T-helper 1 cell treated with Interleukin-12 subunit alpha and Interleukin-12 subunit beta and Interleukin-4 antibody, amounts not matched to agents 30 μg/mL and 1 μg/mL, for 36 hours (primary cell): Measurements from ENCODE around the gene BTBD17.
"Not testable (repeated sequence)": the region's sequence is repeated elsewhere in the genome, so short reads cannot be mapped to it uniquely, and the experiment has no call there.

Experiments
- H3K27ac Mint-ChIP-seq: one replicate; pipeline ENCODE4 v1.8.0; 2021; ENCODE audit warnings: mild to moderate bottlenecking, mixed read lengths
- H3K27me3 Mint-ChIP-seq: one replicate; pipeline ENCODE4 v1.8.0; 2021; ENCODE audit warnings: low read depth, mixed read lengths
- H3K36me3 Mint-ChIP-seq: one replicate; pipeline ENCODE4 v1.8.0; 2021; ENCODE audit warnings: low read depth, mixed read lengths
- H3K4me1 Mint-ChIP-seq: one replicate; pipeline ENCODE4 v1.8.0; 2021; ENCODE audit warnings: low read depth, mixed read lengths
- H3K4me3 Mint-ChIP-seq: one replicate; pipeline ENCODE4 v1.8.0; 2021; ENCODE audit warnings: mild to moderate bottlenecking, moderate library complexity, mixed read lengths
- H3K9me3 Mint-ChIP-seq: one replicate; pipeline ENCODE4 v1.8.0; 2021; ENCODE audit warnings: mixed read lengths

BTBD17 gene

GRCh38 chr17:74361230-74362068 lies at the start of gene BTBD17:
BTBD17 (minus strand) TSS chr17:74361868; CDS start chr17:74361819, 49 bp downstream.
- Mint-ChIP-seq H3K27me3 (peaks cover 26% of the 10 kb centered on the region), H3K4me1 (no peaks in the 10 kb centered on the region), H3K9me3 (no peaks in the 10 kb centered on the region), H3K4me3 (no peak within 1 kb of the TSS), H3K27ac (no peak within 1 kb of the TSS), H3K36me3 (no peaks in the 10 kb centered on the region)

- Mint-ChIP-seq H3K27ac (no peak overlapping the region), H3K9me3 (no peaks in the 10 kb centered on the region), H3K4me3 (no peak overlapping the region), H3K4me1 (peaks cover 3% of the 10 kb centered on the region), H3K36me3 (no peaks in the 10 kb centered on the region), H3K27me3 (peaks cover 6% of the 10 kb centered on the region)
Observed at GRCh38 chr17:74410001-74410443, 48.4 kb upstream of the BTBD17 start.

- Mint-ChIP-seq H3K4me3 (no peak overlapping the region), H3K36me3 (no peaks in the 10 kb centered on the region), H3K27me3 (peaks cover 6% of the 10 kb centered on the region), H3K4me1 (peaks cover 3% of the 10 kb centered on the region), H3K27ac (no peak overlapping the region), H3K9me3 (no peaks in the 10 kb centered on the region)
Observed at GRCh38 chr17:74408815-74409214, 47.1 kb upstream of the BTBD17 start.

GRCh38 chr17:74408262-74408661 lies 46.6 kb upstream of the BTBD17 start:
- no peak overlapping the region for H3K4me3 Mint-ChIP-seq
- no peaks in the 10 kb centered on the region for H3K9me3 Mint-ChIP-seq
- H3K4me1 Mint-ChIP-seq, result peaks cover 3% of the 10 kb centered on the region
- no peaks in the 10 kb centered on the region for H3K36me3 Mint-ChIP-seq
- H3K27me3 Mint-ChIP-seq, result peaks cover 6% of the 10 kb centered on the region
- no peak overlapping the region for H3K27ac Mint-ChIP-seq

- H3K36me3 Mint-ChIP-seq, result no peaks in the 10 kb centered on the region
- H3K9me3 Mint-ChIP-seq, result no peaks in the 10 kb centered on the region
- H3K4me1 Mint-ChIP-seq, result peaks cover 3% of the 10 kb centered on the region
- no peak overlapping the region for H3K4me3 Mint-ChIP-seq
- H3K27ac Mint-ChIP-seq, result no peak overlapping the region
- H3K27me3 Mint-ChIP-seq, result peaks cover 6% of the 10 kb centered on the region
Observed at GRCh38 chr17:74407384-74407783, 45.7 kb upstream of the BTBD17 start.

- H3K36me3 Mint-ChIP-seq, H3K27ac Mint-ChIP-seq: not testable (repeated sequence)
Observed at GRCh38 chr17:74405311-74405710, 43.6 kb upstream of the BTBD17 start.

GRCh38 chr17:74404789-74405188 lies 43.1 kb upstream of the BTBD17 start:
- Mint-ChIP-seq H3K27me3 (peaks cover under 1% of the 10 kb centered on the region), H3K36me3 (no peaks in the 10 kb centered on the region), H3K9me3 (no peaks in the 10 kb centered on the region), H3K27ac (no peak overlapping the region), H3K4me3 (no peak overlapping the region), H3K4me1 (peaks cover 3% of the 10 kb centered on the region)

More at GRCh38 chr17:74405311-74405710, 43.6 kb upstream of the BTBD17 start:
- not testable (repeated sequence) for H3K27me3 Mint-ChIP-seq, H3K4me3 Mint-ChIP-seq, H3K9me3 Mint-ChIP-seq, H3K4me1 Mint-ChIP-seq

- Mint-ChIP-seq H3K36me3 (no peaks in the 10 kb centered on the region), H3K4me3 (no peak overlapping the region), H3K4me1 (peaks cover 3% of the 10 kb centered on the region), H3K27ac (no peak overlapping the region), H3K27me3 (peaks cover 6% of the 10 kb centered on the region), H3K9me3 (no peaks in the 10 kb centered on the region)
Observed at GRCh38 chr17:74404218-74404617, 42.5 kb upstream of the BTBD17 start.

- no peaks in the 10 kb centered on the region for H3K9me3 Mint-ChIP-seq
- H3K36me3 Mint-ChIP-seq, result no peaks in the 10 kb centered on the region
- H3K27me3 Mint-ChIP-seq, result peaks cover 8% of the 10 kb centered on the region
- peaks cover 3% of the 10 kb centered on the region for H3K4me1 Mint-ChIP-seq
- no peak overlapping the region for H3K4me3 Mint-ChIP-seq
- no peak overlapping the region for H3K27ac Mint-ChIP-seq
Observed at GRCh38 chr17:74403512-74404137, 42.0 kb upstream of the BTBD17 start.

- H3K27me3 Mint-ChIP-seq, result peaks cover 8% of the 10 kb centered on the region
- no peak overlapping the region for H3K4me3 Mint-ChIP-seq
- no peaks in the 10 kb centered on the region for H3K36me3 Mint-ChIP-seq
- peaks cover 3% of the 10 kb centered on the region for H3K4me1 Mint-ChIP-seq
- H3K27ac Mint-ChIP-seq, result no peak overlapping the region
- H3K9me3 Mint-ChIP-seq, result no peaks in the 10 kb centered on the region
Observed at GRCh38 chr17:74402048-74402447, 40.4 kb upstream of the BTBD17 start.

- no peak overlapping the region for H3K27ac Mint-ChIP-seq
- H3K4me1 Mint-ChIP-seq, result no peaks in the 10 kb centered on the region
- H3K27me3 Mint-ChIP-seq, result peaks cover 14% of the 10 kb centered on the region
- no peak overlapping the region for H3K4me3 Mint-ChIP-seq
- no peaks in the 10 kb centered on the region for H3K9me3 Mint-ChIP-seq
- no peaks in the 10 kb centered on the region for H3K36me3 Mint-ChIP-seq
Observed at GRCh38 chr17:74396567-74396966, 34.9 kb upstream of the BTBD17 start.

- Mint-ChIP-seq H3K27me3 (peaks cover 14% of the 10 kb centered on the region), H3K27ac (no peak overlapping the region), H3K36me3 (no peaks in the 10 kb centered on the region), H3K9me3 (no peaks in the 10 kb centered on the region), H3K4me1 (no peaks in the 10 kb centered on the region), H3K4me3 (no peak overlapping the region)
Observed at GRCh38 chr17:74394977-74395376, 33.3 kb upstream of the BTBD17 start.

GRCh38 chr17:74394275-74394950 lies 32.7 kb upstream of the BTBD17 start:
- no peak overlapping the region for H3K4me3 Mint-ChIP-seq
- no peaks in the 10 kb centered on the region for H3K9me3 Mint-ChIP-seq

GRCh38 chr17:74393346-74393942 lies 31.8 kb upstream of the BTBD17 start:
- Mint-ChIP-seq H3K4me1 (no peaks in the 10 kb centered on the region), H3K27ac (no peak overlapping the region), H3K36me3 (no peaks in the 10 kb centered on the region), H3K4me3 (no peak overlapping the region), H3K27me3 (peaks cover 6% of the 10 kb centered on the region), H3K9me3 (no peaks in the 10 kb centered on the region)

More at GRCh38 chr17:74394275-74394950, 32.7 kb upstream of the BTBD17 start:
- no peak overlapping the region for H3K27ac Mint-ChIP-seq
- no peaks in the 10 kb centered on the region for H3K4me1 Mint-ChIP-seq
- H3K27me3 Mint-ChIP-seq, result peaks cover 10% of the 10 kb centered on the region
- no peaks in the 10 kb centered on the region for H3K36me3 Mint-ChIP-seq
